Measurements from ENCODE around the gene MBD3L4.

DNA sequence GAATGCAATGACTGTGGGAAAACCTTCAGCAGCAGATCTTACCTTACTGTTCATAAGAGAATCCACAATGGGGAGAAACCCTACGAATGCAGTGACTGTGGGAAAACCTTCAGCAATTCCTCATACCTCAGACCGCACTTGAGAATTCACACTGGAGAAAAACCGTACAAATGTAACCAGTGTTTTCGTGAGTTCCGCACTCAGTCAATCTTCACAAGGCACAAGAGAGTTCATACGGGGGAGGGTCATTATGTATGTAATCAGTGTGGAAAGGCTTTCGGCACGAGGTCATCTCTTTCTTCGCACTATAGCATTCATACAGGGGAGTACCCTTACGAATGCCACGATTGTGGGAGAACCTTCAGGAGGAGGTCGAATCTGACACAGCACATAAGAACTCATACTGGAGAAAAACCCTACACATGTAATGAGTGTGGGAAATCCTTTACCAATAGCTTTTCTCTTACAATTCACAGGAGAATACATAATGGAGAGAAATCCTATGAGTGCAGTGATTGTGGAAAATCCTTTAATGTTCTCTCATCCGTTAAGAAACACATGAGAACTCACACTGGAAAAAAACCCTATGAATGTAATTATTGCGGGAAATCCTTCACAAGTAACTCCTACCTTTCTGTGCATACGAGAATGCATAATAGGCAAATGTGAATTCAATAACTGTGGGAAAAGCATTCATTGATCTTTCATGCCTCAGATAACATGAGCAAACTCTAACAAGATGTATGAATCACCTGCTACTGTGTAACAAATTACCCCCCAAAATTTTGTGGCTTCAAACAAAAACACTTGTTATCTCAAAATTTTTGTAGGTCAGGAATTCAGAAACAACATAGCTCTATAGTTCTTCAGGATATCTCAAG, 43.3 kb upstream of the MBD3L4 start:
- TF ChIP-seq, protein P1, sequence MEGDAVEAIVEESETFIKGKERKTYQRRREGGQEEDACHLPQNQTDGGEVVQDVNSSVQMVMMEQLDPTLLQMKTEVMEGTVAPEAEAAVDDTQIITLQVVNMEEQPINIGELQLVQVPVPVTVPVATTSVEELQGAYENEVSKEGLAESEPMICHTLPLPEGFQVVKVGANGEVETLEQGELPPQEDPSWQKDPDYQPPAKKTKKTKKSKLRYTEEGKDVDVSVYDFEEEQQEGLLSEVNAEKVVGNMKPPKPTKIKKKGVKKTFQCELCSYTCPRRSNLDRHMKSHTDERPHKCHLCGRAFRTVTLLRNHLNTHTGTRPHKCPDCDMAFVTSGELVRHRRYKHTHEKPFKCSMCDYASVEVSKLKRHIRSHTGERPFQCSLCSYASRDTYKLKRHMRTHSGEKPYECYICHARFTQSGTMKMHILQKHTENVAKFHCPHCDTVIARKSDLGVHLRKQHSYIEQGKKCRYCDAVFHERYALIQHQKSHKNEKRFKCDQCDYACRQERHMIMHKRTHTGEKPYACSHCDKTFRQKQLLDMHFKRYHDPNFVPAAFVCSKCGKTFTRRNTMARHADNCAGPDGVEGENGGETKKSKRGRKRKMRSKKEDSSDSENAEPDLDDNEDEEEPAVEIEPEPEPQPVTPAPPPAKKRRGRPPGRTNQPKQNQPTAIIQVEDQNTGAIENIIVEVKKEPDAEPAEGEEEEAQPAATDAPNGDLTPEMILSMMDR (IDR thresholded peaks at IDR 0.05), result no peak
- TF ChIP-seq POLR2A (IDR thresholded peaks at IDR 0.05), result no peak
